Keratinocyte (primary cell): ENCODE results near the gene ITIH5. TPM values are rescaled to one million over a fixed set of nuclear protein-coding genes. Genes with fewer than 3 reads are reported as not detected.

Experiments
- DNase-seq: peaks from one replicate; pipeline ENCODE4 v3.0.0-alpha.2; 2011; ENCODE audit warnings: low read depth, missing footprints, low spot score
- FAIRE-seq: peaks from 2 replicates; lab custom pipeline; 2011; peaks lifted over from hg19 to GRCh38; lab: Jason Lieb, UNC
- H2AFZ ChIP-seq: 2 replicates; pipeline ENCODE4 v1.6.0; 2012; ENCODE audit warnings: low read length, control low read depth, inconsistent platforms; ENCODE audit not compliant: control insufficient read depth
- H3K27ac ChIP-seq: 2 replicates; pipeline ENCODE4 v1.5.1; 2011; ENCODE audit warnings: low read length; ENCODE audit not compliant: control insufficient read depth, insufficient read depth
- H3K27me3 ChIP-seq: 3 replicates; pipeline ENCODE4 v1.6.0; 2011; ENCODE audit warnings: low read length; ENCODE audit not compliant: control insufficient read depth, insufficient read depth; ENCODE audit errors: extremely low read depth
- H3K36me3 ChIP-seq, 2 experiments: 2 replicates in 1 of 2; 3 replicates in 1 of 2; pipeline ENCODE4 v1.5.1; 2011; ENCODE audit warnings: low read length in 2 of 2, mild to moderate bottlenecking in 1 of 2; ENCODE audit not compliant: control insufficient read depth in 2 of 2, insufficient read depth in 2 of 2; ENCODE audit errors: extremely low read depth in 1 of 2
- H3K4me1 ChIP-seq: 3 replicates; pipeline ENCODE4 v1.5.1; 2011; ENCODE audit warnings: low read length; ENCODE audit not compliant: control insufficient read depth, insufficient read depth; ENCODE audit errors: extremely low read depth
- H3K4me2 ChIP-seq: 3 replicates; pipeline ENCODE4 v1.6.0; 2011; ENCODE audit warnings: low read depth, low read length; ENCODE audit not compliant: control insufficient read depth, insufficient read depth; ENCODE audit errors: extremely low read depth
- H3K4me3 ChIP-seq, 3 experiments: fragments of 200-600 bp in 1 of 3; sonication (generic) in 1 of 3; 2 replicates in 2 of 3; 3 replicates in 1 of 3; pipeline ENCODE4 v1.5.1; 2011 to 2016; ENCODE audit warnings: low read length in 3 of 3, mild to moderate bottlenecking in 3 of 3, control low read depth in 2 of 3, inconsistent platforms in 1 of 3, low read depth in 1 of 3, mixed read lengths in 1 of 3, mixed run types in 1 of 3, moderate library complexity in 1 of 3; ENCODE audit not compliant: control insufficient read depth in 2 of 3, insufficient read depth in 2 of 3; ENCODE audit errors: extremely low read depth in 1 of 3
- H3K79me2 ChIP-seq: 2 replicates; pipeline ENCODE4 v1.6.0; 2012; ENCODE audit warnings: low read length; ENCODE audit not compliant: control insufficient read depth, insufficient read depth
- H3K9ac ChIP-seq: 3 replicates; pipeline ENCODE4 v1.6.0; 2011; ENCODE audit warnings: low read length; ENCODE audit not compliant: control insufficient read depth, insufficient read depth; ENCODE audit errors: extremely low read depth
- H3K9me1 ChIP-seq: 3 replicates; pipeline ENCODE4 v1.6.0; 2011; ENCODE audit warnings: low read length; ENCODE audit not compliant: control insufficient read depth, insufficient read depth; ENCODE audit errors: extremely low read depth
- H3K9me3 ChIP-seq: 2 replicates; pipeline ENCODE4 v1.5.1; 2012; ENCODE audit warnings: low read depth, low read length; ENCODE audit not compliant: control insufficient read depth
- H4K20me1 ChIP-seq: 3 replicates; pipeline ENCODE4 v1.6.0; 2011; ENCODE audit warnings: low read length; ENCODE audit not compliant: control insufficient read depth, insufficient read depth; ENCODE audit errors: extremely low read depth
- EZH2 ChIP-seq: IDR thresholded peaks from one replicate; pipeline ENCODE4 v1.6.1; 2012; ENCODE audit warnings: inconsistent platforms, mild to moderate bottlenecking, low read length, moderate library complexity
- dilution Hi-C: fragments of 300-500 bp; cut with MboI; formaldehyde crosslinking; loops from one replicate; pipeline ENCODE4 v1.7.0; 2020; ENCODE audit warnings: low sequenced_read_pairs; ENCODE audit not compliant: extremely low pct_ligation_motif_present
- polyA plus RNA-seq, 5 experiments: library from polyadenylated mRNA; depleted of rRNA in 3 of 5; stranded (reverse) in 3 of 5; stranded (forward) in 1 of 5; unstranded in 1 of 5; fragments of >200 nt; gene quantifications; 1 replicate in 1 of 5; 2 replicates in 3 of 5; 3 replicates in 1 of 5; pipeline versions ENCODE4 v1.2.1 to v1.2.3, GENCODE V29; 2011 to 2012; ENCODE audit warnings: missing spikeins in 2 of 5, low read depth in 1 of 5, low replicate concordance in 1 of 5
- TF ChIP-seq, protein P1 (sequence below), 3 experiments: IDR thresholded peaks in 1 of 3; conservative IDR thresholded peaks in 1 of 3; optimal IDR thresholded peaks in 1 of 3; 2 replicates in 2 of 3; 3 replicates in 1 of 3; pipeline versions ENCODE3 to v1.5.1; 2011; ENCODE audit warnings: low read length in 3 of 3, mild to moderate bottlenecking in 3 of 3, moderate library complexity in 2 of 3, control low read depth in 1 of 3, inconsistent platforms in 1 of 3; ENCODE audit not compliant: insufficient read depth in 2 of 3; ENCODE audit errors: extremely low read depth in 1 of 3

ITIH5 gene
- polyA plus RNA-seq, 1 donor (not counting 4 experiments of a cell fraction or from before 2014, with no cell fraction given), result not detected

DNA sequence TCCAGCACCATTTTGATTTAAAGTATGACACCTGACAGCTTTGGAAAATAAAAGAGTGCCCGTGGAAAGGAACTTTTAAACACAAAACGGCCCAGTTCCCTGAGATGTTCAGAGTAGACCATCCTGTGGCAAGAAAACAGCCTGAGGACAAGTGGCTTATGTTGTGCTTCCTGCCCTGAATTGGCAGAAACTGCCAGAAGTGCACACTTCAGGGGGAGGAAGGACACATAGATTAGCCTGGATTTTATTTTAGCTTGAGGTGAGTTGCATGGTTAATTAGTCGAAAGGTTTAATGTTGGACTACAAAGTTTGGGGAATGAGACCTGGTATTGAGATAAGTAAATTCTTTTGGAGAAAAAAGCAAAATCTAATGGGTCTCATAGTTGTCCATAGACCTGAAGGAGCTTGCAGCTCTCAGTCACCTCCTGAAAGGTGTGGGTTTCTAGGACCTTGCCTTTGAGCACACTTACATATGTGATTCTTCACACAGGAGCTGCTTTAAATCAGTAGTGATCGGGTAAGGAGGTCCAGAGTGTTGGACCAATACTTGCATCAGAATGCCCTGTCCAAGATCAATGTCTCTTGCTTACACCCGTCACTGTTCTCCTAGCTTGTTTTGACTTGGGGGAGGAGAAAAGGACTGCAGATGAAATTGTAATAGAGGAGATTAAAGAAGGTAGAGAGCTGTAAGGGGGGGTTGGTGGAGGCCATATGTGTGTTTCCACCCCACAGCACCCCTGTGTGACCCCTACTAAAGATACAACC, 41.3 kb upstream of the ITIH5 start:
- Histone ChIP-seq H3K4me2 (no peak overlapping the region), H4K20me1 (no peaks in the 10 kb centered on the region), H3K27me3 (no peaks in the 10 kb centered on the region), H3K9ac (no peak overlapping the region), H3K36me3 (no peaks in the 10 kb centered on the region), H3K4me3 (no peak overlapping the region), H3K79me2 (no peaks in the 10 kb centered on the region), H3K4me1 (no peaks in the 10 kb centered on the region), H2AFZ (no peak overlapping the region), H3K9me1 (no peaks in the 10 kb centered on the region), H3K27ac (no peak overlapping the region), H3K9me3 (no peaks in the 10 kb centered on the region)
- no peak for DNase-seq
- no peak for TF ChIP-seq EZH2
- TF ChIP-seq, protein P1, sequence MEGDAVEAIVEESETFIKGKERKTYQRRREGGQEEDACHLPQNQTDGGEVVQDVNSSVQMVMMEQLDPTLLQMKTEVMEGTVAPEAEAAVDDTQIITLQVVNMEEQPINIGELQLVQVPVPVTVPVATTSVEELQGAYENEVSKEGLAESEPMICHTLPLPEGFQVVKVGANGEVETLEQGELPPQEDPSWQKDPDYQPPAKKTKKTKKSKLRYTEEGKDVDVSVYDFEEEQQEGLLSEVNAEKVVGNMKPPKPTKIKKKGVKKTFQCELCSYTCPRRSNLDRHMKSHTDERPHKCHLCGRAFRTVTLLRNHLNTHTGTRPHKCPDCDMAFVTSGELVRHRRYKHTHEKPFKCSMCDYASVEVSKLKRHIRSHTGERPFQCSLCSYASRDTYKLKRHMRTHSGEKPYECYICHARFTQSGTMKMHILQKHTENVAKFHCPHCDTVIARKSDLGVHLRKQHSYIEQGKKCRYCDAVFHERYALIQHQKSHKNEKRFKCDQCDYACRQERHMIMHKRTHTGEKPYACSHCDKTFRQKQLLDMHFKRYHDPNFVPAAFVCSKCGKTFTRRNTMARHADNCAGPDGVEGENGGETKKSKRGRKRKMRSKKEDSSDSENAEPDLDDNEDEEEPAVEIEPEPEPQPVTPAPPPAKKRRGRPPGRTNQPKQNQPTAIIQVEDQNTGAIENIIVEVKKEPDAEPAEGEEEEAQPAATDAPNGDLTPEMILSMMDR (optimal IDR thresholded peaks at IDR 0.05 in 1 of 3, IDR thresholded peaks at IDR 0.05 in 1 of 3, conservative IDR thresholded peaks at IDR 0.05 in 1 of 3; ENCODE audit: extremely low read depth in 1 of 3, insufficient read depth in 2 of 3, low read length in 3 of 3), result no peak
- dilution Hi-C loops, result no loop called here
- FAIRE-seq, result no peak

DNA sequence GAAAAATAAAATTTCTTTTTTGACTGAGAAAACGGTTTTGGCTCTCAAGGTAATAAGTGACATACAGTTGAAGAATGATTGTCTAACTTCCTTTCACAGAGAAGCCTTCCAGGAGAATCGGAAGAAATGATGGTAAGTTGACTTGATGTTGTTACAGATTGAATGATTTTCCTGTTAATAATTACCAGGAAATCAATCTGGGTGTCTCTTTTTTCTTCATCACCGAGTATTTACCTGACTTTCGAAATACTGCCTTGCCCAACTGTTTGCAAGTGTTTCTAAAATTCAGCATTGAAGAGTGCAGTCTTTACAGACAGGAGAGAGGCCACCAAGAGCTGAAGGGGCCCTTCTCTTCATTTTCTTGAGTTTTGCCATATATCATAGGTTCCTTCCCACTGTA, 40.3 kb upstream of the ITIH5 start:
- Histone ChIP-seq H3K4me1 (no peaks in the 10 kb centered on the region), H3K4me2 (no peak overlapping the region), H3K9me1 (no peaks in the 10 kb centered on the region), H3K27ac (no peak overlapping the region), H3K9ac (no peak overlapping the region), H3K36me3 (no peaks in the 10 kb centered on the region), H4K20me1 (no peaks in the 10 kb centered on the region), H3K9me3 (no peaks in the 10 kb centered on the region), H3K27me3 (no peaks in the 10 kb centered on the region), H3K4me3 (no peak overlapping the region), H2AFZ (no peak overlapping the region), H3K79me2 (no peaks in the 10 kb centered on the region)
- DNase-seq (no peak), FAIRE-seq (no peak)
- dilution Hi-C loops, result no loop called here
- TF ChIP-seq EZH2, result no peak
- TF ChIP-seq, protein P1 (optimal IDR thresholded peaks at IDR 0.05 in 1 of 3, IDR thresholded peaks at IDR 0.05 in 1 of 3, conservative IDR thresholded peaks at IDR 0.05 in 1 of 3; ENCODE audit: extremely low read depth in 1 of 3, insufficient read depth in 2 of 3, low read length in 3 of 3), result no peak
